Vagina (tissue), 2 donors: Measurements from ENCODE around the gene ADIRF. TPM values are rescaled to one million over a fixed set of nuclear protein-coding genes. Genes with fewer than 3 reads are reported as not detected.
A peak's percentile ranks its signal among the peaks of the same experiment; 100 is the strongest.
"Not testable (repeated sequence)": the region's sequence is repeated elsewhere in the genome, so short reads cannot be mapped to it uniquely, and the experiment has no call there.

Experiments used
- DNase-seq, 2 donors: peaks; one replicate each; pipeline ENCODE4 v3.0.0-alpha.2; 2017; ENCODE audit errors: extremely low spot score in 2 of 2
- H3K27ac ChIP-seq: fragments of 200-600 bp; sonication (generic); one replicate; pipeline ENCODE4 v1.5.1; 2019
- H3K27me3 ChIP-seq: fragments of 200-600 bp; sonication (generic); one replicate; pipeline ENCODE4 v1.5.1; 2019
- H3K36me3 ChIP-seq, 2 donors: fragments of 200-600 bp; sonication (generic); one replicate each; pipeline ENCODE4 v1.5.1; 2017 to 2019
- H3K4me1 ChIP-seq: fragments of 200-600 bp; sonication (generic); one replicate; pipeline ENCODE4 v1.5.1; 2019
- H3K4me3 ChIP-seq, 2 donors: fragments of 200-600 bp; sonication (generic); 1 replicate in 1 of 2; 2 replicates in 1 of 2; pipeline ENCODE4 v1.5.1; 2016 to 2019
- H3K9me3 ChIP-seq: fragments of 200-600 bp; sonication (generic); one replicate; pipeline ENCODE4 v1.5.1; 2019
- CTCF ChIP-seq, 3 experiments: fragments of 450-650 bp in 2 of 3; fragments of 200-600 bp in 1 of 3; sonication (generic) in 1 of 3; IDR thresholded peaks; one replicate each; pipeline ENCODE4 v1.5.1; 2017 to 2019; ENCODE audit warnings: antibody characterized with exemption in 3 of 3, mild to moderate bottlenecking in 2 of 3, moderate library complexity in 2 of 3
- POLR2A ChIP-seq, 2 donors: fragments of 450-650 bp; IDR thresholded peaks; one replicate each; pipeline ENCODE4 v1.6.1; 2017; ENCODE audit warnings: antibody characterized with exemption in 2 of 2, mild to moderate bottlenecking in 2 of 2, moderate library complexity in 2 of 2
- POLR2AphosphoS5 ChIP-seq, 2 donors: sonication (generic); formaldehyde crosslinking; IDR thresholded peaks; one replicate each; pipeline ENCODE4 v1.9.0; 2017; ENCODE audit warnings: antibody characterized with exemption in 2 of 2, mild to moderate bottlenecking in 2 of 2, low read depth in 1 of 2; ENCODE audit not compliant: insufficient read depth in 1 of 2
- intact Hi-C: fragments of 100-400 bp; cut with DNase I; formaldehyde crosslinking; loops from one replicate; pipeline ENCODE4 v1.15.1; 2023
- total RNA-seq: library from RNA; depleted of rRNA; stranded (reverse); fragments of >200 nt; gene quantifications from one replicate; pipeline ENCODE4 v1.2.3, GENCODE V29; 2016

The ADIRF gene
- total RNA-seq, 1 donor from 2014 or later = 374 TPM

DNA sequence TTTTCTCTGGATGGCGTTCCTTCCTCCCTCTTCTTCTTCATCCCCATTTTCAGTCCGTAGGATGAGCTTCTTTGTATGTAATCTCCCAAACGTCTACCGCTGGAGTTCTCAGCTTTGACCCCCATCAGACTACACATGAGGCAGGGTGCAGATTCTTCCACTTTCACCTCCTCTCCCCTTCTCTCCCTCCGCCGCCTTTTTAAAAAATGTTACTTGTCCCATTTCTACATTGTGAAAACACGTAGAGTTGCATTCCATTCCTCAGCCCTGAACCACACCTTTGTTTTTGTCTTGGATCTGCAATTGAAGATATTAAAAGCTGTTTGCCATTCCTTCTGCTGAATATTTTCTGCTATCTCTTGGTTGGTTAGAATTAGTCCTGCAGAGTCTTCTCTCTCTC, 6.2 kb downstream of the ADIRF start:
- Histone ChIP-seq H3K27me3 (no peaks in the 10 kb centered on the region), H3K36me3 (no peaks in the 10 kb centered on the region), H3K9me3 (no peaks in the 10 kb centered on the region), H3K4me1 (peaks cover 46% of the 10 kb centered on the region), H3K4me3 (no peak overlapping the region), H3K27ac (peak overlapping the region; percentile 51)
- TF ChIP-seq CTCF (IDR thresholded peaks at IDR 0.05) (no peak), POLR2AphosphoS5 (IDR thresholded peaks at IDR 0.05; ENCODE audit: insufficient read depth in 1 of 2, low read depth in 1 of 2) (no peak), POLR2A (IDR thresholded peaks at IDR 0.05) (no peak)
- DNase-seq = peak; percentile 28 to 69
- intact Hi-C loops = loop anchor here (5.0 kb wide), 1 partner anchor 118 kb away; the partner anchor contains the start of gene GLUD1

GRCh38 chr10:86976362-86977056, 8.2 kb downstream of the ADIRF start:
- DNase-seq = peak in 1 of 2 donors; percentile 72
- Histone ChIP-seq H3K36me3 (no peaks in the 10 kb centered on the region), H3K4me1 (peaks cover 57% of the 10 kb centered on the region), H3K27me3 (no peaks in the 10 kb centered on the region), H3K9me3 (no peaks in the 10 kb centered on the region), H3K4me3 (no peak overlapping the region), H3K27ac (peak overlapping the region; percentile 15)
- TF ChIP-seq POLR2AphosphoS5 (IDR thresholded peaks at IDR 0.05; ENCODE audit: insufficient read depth in 1 of 2, low read depth in 1 of 2) (no peak), POLR2A (IDR thresholded peaks at IDR 0.05) (no peak), CTCF (IDR thresholded peaks at IDR 0.05) (no peak)
- intact Hi-C loops = no loop called here

DNA sequence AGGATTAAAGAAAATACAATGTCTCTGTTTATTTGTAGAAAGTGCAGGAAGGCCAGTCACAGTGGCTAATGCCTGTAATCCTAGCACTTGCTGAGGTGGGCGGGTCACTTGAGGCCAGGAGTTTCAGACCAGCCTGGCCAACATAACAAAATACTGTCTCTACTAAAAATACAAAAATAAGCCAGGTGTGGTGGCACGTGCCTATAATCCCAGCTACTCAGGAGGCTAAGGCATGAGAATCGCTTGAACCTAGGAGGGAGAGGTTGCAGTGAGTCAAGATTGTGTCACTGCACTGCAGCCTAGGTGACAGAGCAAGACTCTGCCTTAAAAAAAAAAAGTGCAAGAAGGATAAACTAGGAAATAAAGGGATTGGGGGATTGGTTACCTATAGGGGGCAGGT, 10.2 kb downstream of the ADIRF start:
- peak in 1 of 2 donors; percentile 16 for TF ChIP-seq POLR2AphosphoS5 (IDR thresholded peaks at IDR 0.05; ENCODE audit: insufficient read depth in 1 of 2, low read depth in 1 of 2)
- H3K27me3 ChIP-seq, H3K9me3 ChIP-seq, intact Hi-C loops, H3K4me3 ChIP-seq, H3K36me3 ChIP-seq, DNase-seq: not testable (repeated sequence)
- Histone ChIP-seq H3K4me1 (peaks cover 37% of the 10 kb centered on the region), H3K27ac (peak overlapping the region; percentile 69)

- H3K9me3 ChIP-seq = no peaks in the 10 kb centered on the region
- H3K27me3 ChIP-seq = no peaks in the 10 kb centered on the region
- intact Hi-C loops = no loop called here
- H3K36me3 ChIP-seq = no peaks in the 10 kb centered on the region
- H3K4me3 ChIP-seq = no peak overlapping the region
- TF ChIP-seq CTCF (IDR thresholded peaks at IDR 0.05) (no peak), POLR2A (IDR thresholded peaks at IDR 0.05) (no peak), POLR2AphosphoS5 (IDR thresholded peaks at IDR 0.05; ENCODE audit: insufficient read depth in 1 of 2, low read depth in 1 of 2) (no peak)
- peak in 1 of 2 donors; percentile 82 for DNase-seq
- peaks cover 35% of the 10 kb centered on the region for H3K4me1 ChIP-seq
- peak overlapping the region; percentile 84 for H3K27ac ChIP-seq
Observed at GRCh38 chr10:86979296-86979818, 11.1 kb downstream of the ADIRF start.

DNA sequence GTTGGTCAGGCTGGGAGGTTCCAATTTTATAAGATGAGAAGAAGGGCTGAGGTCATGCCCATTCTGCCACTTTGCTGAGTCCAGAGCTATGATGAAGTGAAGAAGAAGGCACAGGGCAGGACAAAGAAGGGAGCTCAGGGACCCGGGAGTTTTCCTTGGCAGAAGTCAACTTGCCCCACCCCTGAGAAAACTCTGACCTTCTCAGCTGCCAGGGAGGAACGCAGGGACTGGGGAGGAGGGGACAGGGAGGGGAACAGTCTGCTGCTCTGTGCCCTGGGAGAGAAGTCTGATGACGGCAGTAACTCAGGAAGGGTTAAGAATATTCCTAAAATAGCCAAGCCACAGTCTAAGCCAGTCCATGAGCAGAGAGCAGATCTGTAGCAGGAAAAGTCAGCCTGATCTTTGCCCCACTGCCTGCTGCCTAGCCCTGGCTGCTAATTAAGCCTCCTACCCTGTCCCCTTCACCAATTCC, 11.7 kb downstream of the ADIRF start:
- H3K27ac ChIP-seq = peak overlapping the region; percentile 84
- peak in 1 of 2 donors; percentile 84 for DNase-seq
- H3K9me3 ChIP-seq = no peaks in the 10 kb centered on the region
- no peaks in the 10 kb centered on the region for H3K36me3 ChIP-seq
- no peak for TF ChIP-seq POLR2A (IDR thresholded peaks at IDR 0.05)
- no peak for TF ChIP-seq POLR2AphosphoS5 (IDR thresholded peaks at IDR 0.05; ENCODE audit: insufficient read depth in 1 of 2, low read depth in 1 of 2)
- no peak for TF ChIP-seq CTCF (IDR thresholded peaks at IDR 0.05)
- H3K4me3 ChIP-seq = no peak overlapping the region
- peaks cover 35% of the 10 kb centered on the region for H3K4me1 ChIP-seq
- intact Hi-C loops = no loop called here
- no peaks in the 10 kb centered on the region for H3K27me3 ChIP-seq

- H3K9me3 ChIP-seq, H3K4me3 ChIP-seq, DNase-seq, intact Hi-C loops, H3K36me3 ChIP-seq, H3K27me3 ChIP-seq: not testable (repeated sequence)
- Histone ChIP-seq H3K27ac (peak overlapping the region; percentile 84), H3K4me1 (peaks cover 35% of the 10 kb centered on the region)
Observed at GRCh38 chr10:86981020-86981419, 12.7 kb downstream of the ADIRF start.
